Testis (tissue), 3 donors: ENCODE measurements around the gene GPR63. TPM values are rescaled to one million over a fixed set of nuclear protein-coding genes. Genes with fewer than 3 reads are reported as not detected.

Experiments
- DNase-seq: peaks from one replicate; pipeline ENCODE4 v3.0.0-alpha.2; 2019
- H3K27ac ChIP-seq, 2 donors: fragments of 200-600 bp; sonication (generic); one replicate each; pipeline ENCODE4 v1.5.1; 2019
- H3K27me3 ChIP-seq: fragments of 200-600 bp; sonication (generic); one replicate; pipeline ENCODE4 v1.5.1; 2019
- H3K36me3 ChIP-seq: fragments of 200-600 bp; sonication (generic); one replicate; pipeline ENCODE4 v1.5.1; 2017; ENCODE audit warnings: low read depth; ENCODE audit errors: missing control alignments
- H3K4me1 ChIP-seq: fragments of 200-600 bp; sonication (generic); one replicate; pipeline ENCODE4 v1.5.1; 2019
- H3K4me3 ChIP-seq, 2 donors: fragments of 200-600 bp; sonication (generic); one replicate each; pipeline ENCODE4 v1.5.1; 2017 to 2019
- H3K9me3 ChIP-seq: fragments of 200-600 bp; sonication (generic); one replicate; pipeline ENCODE4 v1.5.1; 2017
- POLR2A ChIP-seq: fragments of 450-650 bp; IDR thresholded peaks from one replicate; pipeline ENCODE4 v1.6.1; 2017; ENCODE audit warnings: antibody characterized with exemption, mild to moderate bottlenecking, moderate library complexity
- WGBS, 2 donors: methylation state at CpG; one replicate each; pipeline ENCODE4 v1.1.5; 2018; 5-methylcytosine and 5-hydroxymethylcytosine counted together
- intact Hi-C: fragments of 100-400 bp; cut with DNase I; formaldehyde crosslinking; loops from one replicate; pipeline ENCODE4 v1.15.1; 2023; ENCODE audit warnings: low total_unique reads
- polyA plus RNA-seq: library from polyadenylated mRNA; stranded (reverse); fragments of 350-450 nt; fragmentation: Illumina TruSeq; extraction: RNeasy Lipid Tissue Mini Kit (QIAGEN cat#74804); gene quantifications from one replicate; pipeline ENCODE4 v1.2.3, GENCODE V29; 2014; ENCODE audit warnings: low read depth, low replicate concordance; ENCODE audit not compliant: insufficient read depth
- total RNA-seq, 2 donors: library from RNA; depleted of rRNA; stranded (reverse); fragments of >200 nt; gene quantifications; one replicate each; pipeline ENCODE4 v1.2.3, GENCODE V29; 2016
- TF ChIP-seq, protein P1 (sequence below), 3 experiments: fragments of 450-650 bp in 2 of 3; fragments of 200-600 bp in 1 of 3; sonication (generic) in 1 of 3; IDR thresholded peaks; one replicate each; pipeline ENCODE4 v1.5.1; 2016 to 2019; ENCODE audit warnings: antibody characterized with exemption in 3 of 3, mild to moderate bottlenecking in 2 of 3, moderate library complexity in 1 of 3

Gene GPR63
- total and polyA plus RNA-seq, 3 donors from 2014 or later, result 4.3 to 6.3 (median 4.6) TPM

DNA sequence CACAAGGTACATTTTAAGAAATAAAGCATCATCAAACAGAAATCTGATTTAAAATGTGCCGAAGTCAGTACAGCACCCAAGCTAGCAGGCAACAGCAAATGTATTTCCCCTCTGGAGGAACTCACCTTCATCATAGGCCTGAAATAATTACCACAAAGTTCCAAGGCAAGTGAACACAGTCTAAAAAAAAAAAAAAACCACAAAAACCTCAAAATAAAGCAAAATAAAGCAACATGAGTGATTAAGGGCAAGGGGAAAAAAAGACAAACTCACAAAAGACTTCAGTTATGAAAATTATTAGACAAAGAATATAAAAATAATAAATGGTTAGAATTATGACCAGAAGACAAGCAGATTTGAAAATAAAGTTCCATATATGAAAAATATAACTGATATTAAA, 10.4 kb downstream of the GPR63 start:
- Histone ChIP-seq H3K27me3 (no peaks in the 10 kb centered on the region), H3K36me3 (no peaks in the 10 kb centered on the region), H3K9me3 (no peaks in the 10 kb centered on the region), H3K27ac (no peak overlapping the region), H3K4me1 (no peaks in the 10 kb centered on the region), H3K4me3 (no peak overlapping the region)
- no peak for DNase-seq
- WGBS, 2 donors, result 96 to 100% methylated on average over 1 of the region's 1 CpG
- intact Hi-C loops, result no loop called here
- TF ChIP-seq POLR2A, result no peak
- TF ChIP-seq, protein P1, sequence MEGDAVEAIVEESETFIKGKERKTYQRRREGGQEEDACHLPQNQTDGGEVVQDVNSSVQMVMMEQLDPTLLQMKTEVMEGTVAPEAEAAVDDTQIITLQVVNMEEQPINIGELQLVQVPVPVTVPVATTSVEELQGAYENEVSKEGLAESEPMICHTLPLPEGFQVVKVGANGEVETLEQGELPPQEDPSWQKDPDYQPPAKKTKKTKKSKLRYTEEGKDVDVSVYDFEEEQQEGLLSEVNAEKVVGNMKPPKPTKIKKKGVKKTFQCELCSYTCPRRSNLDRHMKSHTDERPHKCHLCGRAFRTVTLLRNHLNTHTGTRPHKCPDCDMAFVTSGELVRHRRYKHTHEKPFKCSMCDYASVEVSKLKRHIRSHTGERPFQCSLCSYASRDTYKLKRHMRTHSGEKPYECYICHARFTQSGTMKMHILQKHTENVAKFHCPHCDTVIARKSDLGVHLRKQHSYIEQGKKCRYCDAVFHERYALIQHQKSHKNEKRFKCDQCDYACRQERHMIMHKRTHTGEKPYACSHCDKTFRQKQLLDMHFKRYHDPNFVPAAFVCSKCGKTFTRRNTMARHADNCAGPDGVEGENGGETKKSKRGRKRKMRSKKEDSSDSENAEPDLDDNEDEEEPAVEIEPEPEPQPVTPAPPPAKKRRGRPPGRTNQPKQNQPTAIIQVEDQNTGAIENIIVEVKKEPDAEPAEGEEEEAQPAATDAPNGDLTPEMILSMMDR (IDR thresholded peaks at IDR 0.05), result no peak

DNA sequence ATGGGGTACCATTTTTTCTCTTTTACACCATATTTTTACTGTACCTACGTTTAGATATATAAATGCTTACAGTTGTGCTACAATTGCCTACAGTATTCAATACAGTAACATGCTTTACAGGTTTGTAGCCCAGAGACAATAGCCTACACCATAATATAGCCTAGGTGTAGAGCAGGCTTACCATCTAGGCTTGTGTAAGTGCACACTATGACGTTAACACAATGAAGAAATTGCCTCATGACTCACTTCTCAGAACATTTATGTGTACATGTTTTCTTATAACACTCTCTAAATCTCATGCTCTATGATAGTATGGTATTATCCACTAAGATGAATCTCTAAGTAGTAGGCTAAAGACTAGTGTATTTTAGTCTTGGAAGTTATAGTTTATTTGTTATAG, 13.5 kb downstream of the GPR63 start:
- H3K27me3 ChIP-seq, result no peaks in the 10 kb centered on the region
- H3K27ac ChIP-seq, result no peak overlapping the region
- no peak for DNase-seq
- H3K9me3 ChIP-seq, result no peaks in the 10 kb centered on the region
- 96% methylated on average over 2 of the region's 2 CpGs for WGBS, 2 donors
- no peaks in the 10 kb centered on the region for H3K4me1 ChIP-seq
- H3K4me3 ChIP-seq, result no peak overlapping the region
- intact Hi-C loops, result no loop called here
- H3K36me3 ChIP-seq, result no peaks in the 10 kb centered on the region
- no peak for TF ChIP-seq POLR2A
- TF ChIP-seq, protein P1 (IDR thresholded peaks at IDR 0.05), result no peak

DNA sequence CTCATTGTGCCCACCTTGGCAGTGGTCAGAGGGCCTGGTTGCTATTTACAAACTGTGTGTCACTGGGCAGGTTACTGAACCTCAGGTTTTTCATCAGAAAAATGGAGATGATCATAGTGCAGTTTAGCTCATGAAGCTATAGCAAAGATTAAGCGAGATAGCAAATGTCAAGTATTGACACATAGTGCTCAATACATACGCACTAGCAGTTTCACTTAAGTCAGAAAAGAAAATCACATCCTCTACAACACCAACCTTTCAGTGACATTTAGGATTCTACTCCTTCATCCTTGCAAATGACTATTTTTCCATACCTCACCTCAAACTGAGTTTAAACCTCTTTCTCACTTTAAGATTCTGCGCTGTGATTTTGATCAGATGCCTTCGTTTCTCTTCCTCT, 16.2 kb downstream of the GPR63 start:
- Histone ChIP-seq H3K27me3 (no peaks in the 10 kb centered on the region), H3K27ac (no peak overlapping the region), H3K4me3 (no peak overlapping the region), H3K9me3 (no peaks in the 10 kb centered on the region), H3K4me1 (no peaks in the 10 kb centered on the region), H3K36me3 (no peaks in the 10 kb centered on the region)
- DNase-seq, result no peak
- intact Hi-C loops, result no loop called here
- TF ChIP-seq POLR2A, result no peak
- TF ChIP-seq, protein P1 (IDR thresholded peaks at IDR 0.05), result no peak
- 93% methylated on average over 4 of the region's 4 CpGs for WGBS, 2 donors

DNA sequence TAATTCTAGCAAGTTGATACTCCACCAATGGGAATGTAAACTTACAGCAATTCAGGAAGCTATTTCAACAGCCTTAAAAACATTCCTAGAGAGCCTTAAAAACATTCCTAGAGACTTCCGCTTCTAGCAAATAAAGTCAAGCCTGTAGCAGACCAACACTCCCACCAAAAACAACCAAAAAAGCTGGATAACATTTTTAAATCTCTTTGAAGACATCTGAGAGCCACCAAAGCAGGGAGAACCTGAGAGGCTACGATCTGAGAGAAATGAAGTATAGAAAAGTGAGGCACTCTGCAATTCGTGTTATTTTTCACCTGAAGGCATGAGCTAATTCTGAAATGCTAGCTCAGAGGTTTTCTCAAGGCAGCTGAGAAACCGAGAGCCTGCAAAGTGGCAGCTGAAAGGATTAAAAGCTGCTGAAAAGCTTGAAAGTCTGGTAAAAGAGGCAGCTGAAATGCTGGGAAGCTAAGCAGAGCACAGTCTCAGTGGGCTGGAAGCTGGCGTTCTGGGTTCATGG, 20.9 kb downstream of the GPR63 start:
- no peaks in the 10 kb centered on the region for H3K36me3 ChIP-seq
- TF ChIP-seq, protein P1 (IDR thresholded peaks at IDR 0.05), result no peak
- TF ChIP-seq POLR2A, result no peak
- no peaks in the 10 kb centered on the region for H3K27me3 ChIP-seq
- no peaks in the 10 kb centered on the region for H3K4me1 ChIP-seq
- DNase-seq, result no peak
- 30% methylated on average over 5 of the region's 5 CpGs for WGBS, 2 donors
- intact Hi-C loops, result no loop called here
- H3K4me3 ChIP-seq, result no peak overlapping the region
- H3K27ac ChIP-seq, result no peak overlapping the region
- H3K9me3 ChIP-seq, result no peaks in the 10 kb centered on the region

DNA sequence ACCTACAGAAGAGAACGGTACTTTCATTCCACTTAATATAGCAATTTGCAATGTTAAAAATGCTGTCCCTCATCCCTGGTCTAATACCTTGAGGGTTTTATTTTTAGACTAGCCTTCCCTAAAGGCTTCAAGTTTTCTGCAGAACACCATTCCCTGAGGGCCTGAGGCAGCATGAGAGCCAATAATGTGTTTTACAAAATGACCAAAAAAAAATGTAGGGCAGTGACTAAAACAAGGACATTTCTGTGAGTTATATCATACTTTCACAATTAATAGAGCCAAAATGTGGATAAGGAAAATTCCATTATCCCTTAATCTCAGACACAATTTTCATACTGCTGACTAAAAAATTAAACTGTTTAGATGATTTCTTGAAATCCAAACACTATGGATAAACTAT, 22.7 kb downstream of the GPR63 start:
- no peak overlapping the region for H3K27ac ChIP-seq
- intact Hi-C loops, result no loop called here
- H3K4me3 ChIP-seq, result no peak overlapping the region
- no peaks in the 10 kb centered on the region for H3K4me1 ChIP-seq
- H3K36me3 ChIP-seq, result no peaks in the 10 kb centered on the region
- H3K9me3 ChIP-seq, result no peaks in the 10 kb centered on the region
- DNase-seq, result no peak
- TF ChIP-seq POLR2A, result no peak
- TF ChIP-seq, protein P1 (IDR thresholded peaks at IDR 0.05), result no peak
- WGBS, 2 donors, result 50 to 62% methylated on average over 1 of the region's 1 CpG
- H3K27me3 ChIP-seq, result no peaks in the 10 kb centered on the region
